KBM-7 (cell line): ENCODE data around the gene SERINC3.
"Not testable (repeated sequence)": the region's sequence is repeated elsewhere in the genome, so short reads cannot be mapped to it uniquely, and the experiment has no call there.

Source experiments
- DNase-seq: peaks from one replicate; pipeline ENCODE4 v3.0.0-alpha.2; 2015
- in situ Hi-C: fragments of 300-500 bp; cut with MboI; formaldehyde crosslinking; loops from 2 replicates; pipeline ENCODE4 v1.14.3; 2020; ENCODE audit warnings: low sequenced_read_pairs, low pct_unique_long_range_greater_than_20kb, mixed read lengths

Gene SERINC3

GRCh38 chr20:44472283-44472682, 49.6 kb downstream of the SERINC3 start:
- DNase-seq, in situ Hi-C loops: not testable (repeated sequence)

GRCh38 chr20:44471481-44471882, 50.4 kb downstream of the SERINC3 start:
- in situ Hi-C loops: no loop called here
- no peak for DNase-seq

- DNase-seq: no peak
- in situ Hi-C loops: no loop called here
Observed at GRCh38 chr20:44470327-44470726, 51.5 kb downstream of the SERINC3 start.

GRCh38 chr20:44468044-44468782, 53.7 kb downstream of the SERINC3 start:
- no peak for DNase-seq
- in situ Hi-C loops: no loop called here

DNA sequence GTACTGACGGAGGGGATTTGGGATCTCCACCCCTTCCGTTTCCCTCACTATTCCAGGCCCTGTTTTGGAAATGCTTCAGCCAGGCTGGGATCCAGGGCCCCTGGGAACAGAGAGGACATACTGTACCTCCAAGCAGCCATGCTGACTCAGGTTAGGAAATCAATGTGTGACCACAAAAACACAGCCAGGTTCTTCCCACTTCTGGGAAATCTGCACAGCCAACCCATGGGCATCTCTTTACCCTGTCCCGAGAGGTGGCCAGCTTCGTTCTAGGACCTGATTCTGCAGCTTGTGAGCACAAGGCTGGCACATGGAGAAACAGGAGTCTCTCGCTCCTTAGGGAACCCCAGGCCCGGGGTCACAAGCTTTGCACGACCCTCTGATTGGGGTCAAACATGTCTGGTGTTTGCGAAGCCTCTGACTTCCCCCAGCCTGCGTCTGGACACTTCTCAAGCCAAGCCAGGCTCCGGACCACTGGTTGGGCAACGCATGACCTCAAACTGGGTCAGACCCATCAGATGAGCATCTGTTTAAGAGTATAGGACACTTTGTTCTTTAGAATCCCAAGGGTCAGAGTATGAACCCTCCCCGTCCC, 54.5 kb downstream of the SERINC3 start:
- in situ Hi-C loops: no loop called here
- DNase-seq: no peak

GRCh38 chr20:44465001-44465560, 56.8 kb downstream of the SERINC3 start:
- no peak for DNase-seq
- in situ Hi-C loops: no loop called here

GRCh38 chr20:44464514-44464913, 57.4 kb downstream of the SERINC3 start:
- in situ Hi-C loops: no loop called here
- DNase-seq: no peak

DNA sequence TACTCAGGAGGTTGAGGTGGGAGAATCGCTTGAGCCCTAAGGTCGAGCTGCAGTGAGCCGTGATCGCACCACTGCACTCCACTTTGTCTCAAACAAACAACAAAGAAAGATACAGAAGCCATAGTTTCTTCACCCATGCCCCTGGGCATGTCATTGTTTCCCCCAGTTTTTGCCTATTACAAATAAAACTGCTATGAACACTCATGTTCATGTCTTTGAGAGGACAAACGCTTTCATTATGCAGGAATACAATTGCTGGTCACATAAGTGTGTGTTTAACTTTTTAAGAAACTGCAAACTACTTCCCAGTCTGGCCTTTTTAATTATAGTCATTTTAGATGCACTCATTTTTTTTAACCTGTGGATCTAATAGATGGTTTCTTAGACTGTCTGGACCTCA, 58.4 kb downstream of the SERINC3 start:
- in situ Hi-C loops: no loop called here
- DNase-seq: no peak

DNA sequence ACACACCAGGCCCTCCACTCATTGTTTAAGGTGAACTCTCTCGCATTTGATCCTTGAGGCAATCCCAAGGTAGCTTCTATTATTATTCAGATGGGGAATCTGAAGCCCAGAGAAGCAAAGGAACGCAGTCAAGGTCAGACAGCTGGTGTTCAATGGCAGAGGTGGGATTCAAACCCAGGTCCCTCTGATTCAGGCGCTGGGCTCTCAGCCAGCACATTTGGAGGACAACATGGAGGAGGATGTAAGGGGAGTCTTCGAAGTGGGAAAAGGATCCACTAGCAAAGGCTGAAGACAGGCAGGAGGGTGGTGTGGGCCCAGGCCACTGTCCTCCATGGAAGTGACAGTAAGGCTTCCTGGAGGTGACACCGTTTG, 60.1 kb downstream of the SERINC3 start:
- no peak for DNase-seq
- in situ Hi-C loops: no loop called here

- DNase-seq: no peak
- in situ Hi-C loops: no loop called here
Observed at GRCh38 chr20:44461142-44461802, 60.6 kb downstream of the SERINC3 start.

DNA sequence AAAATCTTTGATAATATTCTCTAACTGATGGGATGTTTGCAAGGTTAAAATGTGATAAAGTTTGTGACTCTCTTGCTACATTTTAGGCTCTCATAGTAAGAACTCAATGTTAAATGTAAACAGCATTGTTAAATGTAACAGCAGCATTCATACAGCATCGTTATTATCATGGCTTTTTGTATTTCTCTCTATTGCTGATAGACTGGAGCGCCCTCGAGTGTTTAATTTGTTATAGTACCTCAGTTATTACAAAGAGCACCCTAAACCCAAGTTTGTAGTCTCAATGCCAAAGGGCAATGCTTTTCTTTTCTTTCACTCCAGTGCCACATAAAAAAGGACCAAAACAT, 61.1 kb downstream of the SERINC3 start:
- in situ Hi-C loops: no loop called here
- peak; percentile 48 for DNase-seq

- in situ Hi-C loops: no loop called here
- no peak for DNase-seq
Observed at GRCh38 chr20:44459271-44459670, 62.6 kb downstream of the SERINC3 start.

DNA sequence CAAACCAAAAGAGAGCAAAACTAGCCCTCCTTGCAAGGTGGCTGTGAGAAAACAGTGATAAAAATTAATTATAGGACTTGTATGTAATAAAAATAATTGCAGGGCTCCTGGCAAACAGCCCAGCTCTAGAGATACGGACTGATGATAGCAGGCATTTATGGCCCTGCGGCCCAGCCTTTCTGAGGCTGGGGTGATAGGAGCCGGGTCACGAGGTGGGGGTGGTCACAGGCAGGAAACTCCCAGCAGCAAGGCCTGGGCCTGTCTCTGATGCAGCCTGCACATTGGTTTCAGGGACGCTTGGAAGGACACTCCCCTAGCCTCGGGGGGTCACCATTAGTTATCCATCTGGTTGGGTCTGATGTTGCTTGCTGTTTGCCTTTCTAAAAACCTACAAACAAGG, 64.9 kb downstream of the SERINC3 start:
- DNase-seq: no peak
- in situ Hi-C loops: no loop called here

DNA sequence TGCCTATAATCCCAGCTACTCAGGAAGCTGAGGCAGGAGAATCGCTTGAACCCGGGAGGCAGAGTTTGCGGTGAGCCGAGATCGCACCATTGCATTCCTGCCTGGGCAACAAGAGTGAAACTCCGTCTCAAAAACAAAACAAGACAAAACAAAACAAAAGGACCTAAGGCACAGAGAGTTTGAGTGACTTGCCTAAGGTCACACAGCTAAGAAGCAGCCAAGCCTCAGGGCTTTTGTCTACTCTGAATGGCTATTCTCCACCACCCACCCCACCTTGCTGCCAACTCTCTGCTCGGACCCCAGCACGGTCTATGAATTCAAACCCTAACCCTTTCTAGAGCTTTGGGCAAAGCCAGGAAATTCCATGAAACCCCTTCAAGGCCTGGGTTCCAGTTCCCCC, 65.3 kb downstream of the SERINC3 start:
- in situ Hi-C loops: no loop called here
- no peak for DNase-seq

DNA sequence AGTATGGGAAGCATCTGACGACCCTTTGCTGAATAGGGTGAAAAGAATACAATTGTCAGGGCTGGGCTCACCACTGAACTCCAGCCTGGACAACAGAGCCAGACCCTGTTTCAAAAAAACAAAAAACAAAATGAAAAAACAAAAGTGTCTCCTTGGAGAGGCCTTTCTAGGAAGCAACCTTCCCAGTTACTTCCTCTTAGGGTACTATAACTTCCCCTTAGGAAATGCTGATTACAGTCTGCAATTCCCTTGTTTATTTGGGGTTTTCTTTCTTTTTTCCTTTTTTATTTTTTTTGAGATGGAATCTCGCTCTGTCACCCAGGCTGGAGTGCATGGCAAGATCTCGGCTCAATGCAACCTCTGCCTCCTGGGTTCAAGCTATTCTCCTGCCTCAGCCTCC, 66.7 kb downstream of the SERINC3 start:
- DNase-seq: no peak
- in situ Hi-C loops: no loop called here

GRCh38 chr20:44454306-44454963, 67.4 kb downstream of the SERINC3 start:
- DNase-seq: no peak
- in situ Hi-C loops: no loop called here

- in situ Hi-C loops: no loop called here
- no peak for DNase-seq
Observed at GRCh38 chr20:44450903-44451450, 70.9 kb downstream of the SERINC3 start.

GRCh38 chr20:44450281-44450889, 71.5 kb downstream of the SERINC3 start:
- no peak for DNase-seq
- in situ Hi-C loops: no loop called here

GRCh38 chr20:44449864-44450263, 72.0 kb downstream of the SERINC3 start:
- in situ Hi-C loops: no loop called here
- no peak for DNase-seq
